Renal cortical epithelial cell (primary cell): ENCODE results near the gene DISP3. TPM values are rescaled to one million over a fixed set of nuclear protein-coding genes. Genes with fewer than 3 reads are reported as not detected.

Experiments used
- DNase-seq: peaks from one replicate; pipeline ENCODE4 v3.0.0-alpha.2; 2011; ENCODE audit warnings: low read depth
- total RNA-seq: library from RNA; depleted of rRNA; stranded (reverse); fragments of >200 nt; gene quantifications from 2 replicates; pipeline ENCODE4 v1.2.3, GENCODE V29; 2014

DISP3 gene
- total RNA-seq, 1 donor from 2014 or later, result under 0.01 TPM

GRCh38 chr1:11486231-11487009 is 7.5 kb downstream of the DISP3 start:
- DNase-seq, result no peak

GRCh38 chr1:11487196-11487751 is 8.3 kb downstream of the DISP3 start:
- no peak for DNase-seq

- DNase-seq, result no peak
These were observed 9.3 kb downstream of the DISP3 start for GRCh38 chr1:11488201-11488770.

- DNase-seq, result no peak
These were observed 10.1 kb downstream of the DISP3 start for GRCh38 chr1:11488966-11489625.

GRCh38 chr1:11492235-11492634 is 13.3 kb downstream of the DISP3 start:
- no peak for DNase-seq

GRCh38 chr1:11493972-11494655 is 15.2 kb downstream of the DISP3 start:
- DNase-seq, result no peak

GRCh38 chr1:11494771-11495170 is 15.8 kb downstream of the DISP3 start:
- no peak for DNase-seq

GRCh38 chr1:11495579-11495978 is 16.6 kb downstream of the DISP3 start:
- DNase-seq, result no peak

GRCh38 chr1:11496551-11497080 is 17.7 kb downstream of the DISP3 start:
- DNase-seq, result no peak

GRCh38 chr1:11498956-11499594 is 20.1 kb downstream of the DISP3 start:
- no peak for DNase-seq

GRCh38 chr1:11499601-11500331 is 20.8 kb downstream of the DISP3 start:
- no peak for DNase-seq

GRCh38 chr1:11500881-11501280 is 21.9 kb downstream of the DISP3 start:
- no peak for DNase-seq

- DNase-seq, result no peak
These were observed 22.5 kb downstream of the DISP3 start for GRCh38 chr1:11501491-11501897.

GRCh38 chr1:11501906-11502485 is 23.0 kb downstream of the DISP3 start:
- DNase-seq, result no peak

- no peak for DNase-seq
These were observed 23.6 kb downstream of the DISP3 start for GRCh38 chr1:11502516-11502915.

- no peak for DNase-seq
These were observed 25.6 kb downstream of the DISP3 start for GRCh38 chr1:11504599-11504998.

- no peak for DNase-seq
These were observed 26.9 kb downstream of the DISP3 start for GRCh38 chr1:11505591-11506538.

GRCh38 chr1:11507309-11507708 is 28.4 kb downstream of the DISP3 start:
- DNase-seq, result no peak

- no peak for DNase-seq
These were observed 34.7 kb downstream of the DISP3 start for GRCh38 chr1:11513681-11514080.
